DLD1 (cell line): ENCODE data around the gene GPR55.

Source experiments
- in situ Hi-C: cut with HindIII; loops from 2 replicates; pipeline ENCODE4 v1.10.0; 2017; ENCODE audit warnings: low sequenced_read_pairs

Gene GPR55

GRCh38 chr2:230868947-230869913 is 55.8 kb downstream of the GPR55 start:
- in situ Hi-C loops: no loop called here

- in situ Hi-C loops: no loop called here
These were observed 56.7 kb downstream of the GPR55 start for GRCh38 chr2:230868161-230868946.

- in situ Hi-C loops: no loop called here
These were observed 58.1 kb downstream of the GPR55 start for GRCh38 chr2:230866756-230867523.

- in situ Hi-C loops: no loop called here
These were observed 59.0 kb downstream of the GPR55 start for GRCh38 chr2:230865766-230866755.

GRCh38 chr2:230865307-230865765 is 59.7 kb downstream of the GPR55 start:
- in situ Hi-C loops: no loop called here

- in situ Hi-C loops: no loop called here
These were observed 60.3 kb downstream of the GPR55 start, which contains the start of gene ITM2C for GRCh38 chr2:230864605-230865306. TSS of gene ITM2C (plus strand) at chr2:230864942. CDS start at chr2:230865026, 84 bp downstream.

GRCh38 chr2:230864122-230864604 is 60.9 kb downstream of the GPR55 start:
- in situ Hi-C loops: no loop called here

GRCh38 chr2:230863442-230864121 is 61.5 kb downstream of the GPR55 start:
- in situ Hi-C loops: no loop called here

GRCh38 chr2:230863031-230863430 is 62.0 kb downstream of the GPR55 start:
- in situ Hi-C loops: no loop called here

- in situ Hi-C loops: no loop called here
These were observed 62.8 kb downstream of the GPR55 start for GRCh38 chr2:230862292-230862691.

GRCh38 chr2:230861552-230862255 is 63.3 kb downstream of the GPR55 start:
- in situ Hi-C loops: no loop called here
